IMR-90 (cell line): ENCODE measurements around the gene ZNF285. TPM values are rescaled to one million over a fixed set of nuclear protein-coding genes. Genes with fewer than 3 reads are reported as not detected.

Source experiments
- ATAC-seq: fragments of 200-7000 bp; cut with Tn5 transposase; 2 replicates; pipeline ENCODE4 v1.9.1; 2020; ENCODE audit warnings: low read depth, mild to moderate bottlenecking, moderate library complexity
- BruUV-seq: library from RNA; stranded (reverse); fragments of 400-500 nt; replicated peaks from 2 replicates; lab custom pipeline; 2021; lab: Mats Ljungman, UMichigan
- CTCF ChIA-PET: fragments of 300-600 bp; formaldehyde crosslinking; extraction: SDS; loops from one replicate; lab custom pipeline; 2021; ENCODE audit warnings: antibody characterized with exemption; lab: Yijun Ruan, JAX
- POLR2A ChIA-PET: fragments of 300-600 bp; sonication (Branson Sonifier 250); formaldehyde crosslinking; loops from one replicate; lab custom pipeline; 2022; ENCODE audit warnings: antibody characterized with exemption; ENCODE audit not compliant: unreplicated experiment; lab: Charles Lee
- DNase-seq: peaks from one replicate; pipeline ENCODE4 v3.0.0; 2013
- H2AFZ ChIP-seq: replicated peaks from 2 replicates; pipeline ENCODE3; 2013; ENCODE audit warnings: low read length, mild to moderate bottlenecking; ENCODE audit not compliant: poor library complexity
- H2AK5ac ChIP-seq: 2 replicates; pipeline ENCODE4 v1.6.1; 2013; ENCODE audit warnings: low read depth, low read length, inconsistent platforms
- H2AK9ac ChIP-seq: replicated peaks from 2 replicates; pipeline ENCODE3; 2013; ENCODE audit warnings: mild to moderate bottlenecking, low read depth, low read length, moderate library complexity; ENCODE audit not compliant: poor library complexity
- H2BK120ac ChIP-seq: 2 replicates; pipeline ENCODE4 v1.6.1; 2013; ENCODE audit warnings: low read depth, low read length, inconsistent platforms
- H2BK15ac ChIP-seq: 3 replicates; pipeline ENCODE4 v1.6.1; 2013; ENCODE audit warnings: low read depth, low read length, inconsistent platforms
- H2BK20ac ChIP-seq: 2 replicates; pipeline ENCODE4 v1.6.1; 2013; ENCODE audit warnings: low read depth, mild to moderate bottlenecking, inconsistent platforms, low read length, moderate library complexity
- H2BK5ac ChIP-seq: 2 replicates; pipeline ENCODE4 v1.6.1; 2013; ENCODE audit warnings: mild to moderate bottlenecking, low read depth, low read length, inconsistent platforms; ENCODE audit not compliant: poor library complexity, severe bottlenecking
- H3K14ac ChIP-seq: replicated peaks from 2 replicates; pipeline ENCODE4 v1.6.1; 2013; ENCODE audit warnings: low read depth, low read length, inconsistent platforms
- H3K18ac ChIP-seq: 2 replicates; pipeline ENCODE4 v1.6.1; 2013; ENCODE audit warnings: low read depth, low read length, control low read depth
- H3K23ac ChIP-seq: 2 replicates; pipeline ENCODE4 v1.6.1; 2013; ENCODE audit warnings: low read depth, low read length, inconsistent platforms
- H3K27ac ChIP-seq: 2 replicates; pipeline ENCODE4 v1.5.1; 2013; ENCODE audit warnings: mild to moderate bottlenecking, control low read depth, low read length; ENCODE audit not compliant: insufficient read depth
- H3K27me3 ChIP-seq: 2 replicates; pipeline ENCODE4 v1.6.1; 2013; ENCODE audit warnings: low read length; ENCODE audit not compliant: control insufficient read depth, insufficient read depth
- H3K36me3 ChIP-seq: 2 replicates; pipeline ENCODE4 v1.6.1; 2013; ENCODE audit warnings: low read length, mixed read lengths; ENCODE audit not compliant: control insufficient read depth, insufficient read depth
- H3K4ac ChIP-seq: 2 replicates; pipeline ENCODE4 v1.6.1; 2013; ENCODE audit warnings: low read depth, low read length, inconsistent platforms
- H3K4me1 ChIP-seq: 2 replicates; pipeline ENCODE4 v1.6.1; 2013; ENCODE audit warnings: low read length, mixed read lengths; ENCODE audit not compliant: control insufficient read depth, insufficient read depth
- H3K4me2 ChIP-seq: 2 replicates; pipeline ENCODE4 v1.6.1; 2013; ENCODE audit warnings: low read depth, mild to moderate bottlenecking, control low read depth, low read length, moderate library complexity
- H3K4me3 ChIP-seq: 2 replicates; pipeline ENCODE4 v1.5.1; 2013; ENCODE audit warnings: low read depth, mild to moderate bottlenecking, control low read depth, low read length, moderate library complexity; ENCODE audit not compliant: insufficient read depth
- H3K56ac ChIP-seq: 2 replicates; pipeline ENCODE4 v1.6.1; 2013; ENCODE audit warnings: low read length, inconsistent platforms; ENCODE audit not compliant: insufficient read depth; ENCODE audit errors: extremely low read depth
- H3K79me1 ChIP-seq, 2 experiments: 2 replicates each; pipeline ENCODE4 v1.6.1; 2013; ENCODE audit warnings: low read length in 2 of 2, inconsistent platforms in 1 of 2, low read depth in 1 of 2
- H3K9ac ChIP-seq: 2 replicates; pipeline ENCODE4 v1.6.1; 2013; ENCODE audit warnings: low read depth, low read length, control low read depth
- H3K9me1 ChIP-seq: 2 replicates; pipeline ENCODE4 v1.6.1; 2013; ENCODE audit warnings: low read length, inconsistent platforms; ENCODE audit not compliant: insufficient read depth
- H3K9me3 ChIP-seq: 2 replicates; pipeline ENCODE4 v1.6.1; 2013; ENCODE audit warnings: low read length; ENCODE audit not compliant: control insufficient read depth, insufficient read depth
- H4K20me1 ChIP-seq: 2 replicates; pipeline ENCODE4 v1.6.1; 2013; ENCODE audit warnings: low read length, inconsistent platforms; ENCODE audit not compliant: insufficient read depth
- H4K5ac ChIP-seq: 2 replicates; pipeline ENCODE4 v1.6.1; 2013; ENCODE audit warnings: mild to moderate bottlenecking, low read depth, low read length, control low read depth
- H4K8ac ChIP-seq, 2 experiments: 2 replicates each; pipeline ENCODE4 v1.6.1; 2013; ENCODE audit warnings: low read depth in 2 of 2, low read length in 2 of 2, control low read depth in 1 of 2, inconsistent platforms in 1 of 2
- H4K91ac ChIP-seq: 2 replicates; pipeline ENCODE4 v1.6.1; 2013; ENCODE audit warnings: low read depth, low read length, inconsistent platforms; ENCODE audit not compliant: insufficient read depth
- BHLHE40 ChIP-seq: fragments of 150-350 bp; IDR thresholded peaks from 2 replicates; pipeline ENCODE4 v1.6.1; 2016; ENCODE audit warnings: mild to moderate bottlenecking, low read depth, low read length
- CEBPB ChIP-seq: IDR thresholded peaks from 2 replicates; pipeline ENCODE4 v1.6.1; 2012; ENCODE audit warnings: low read depth, low read length, improper control_type of control experiment
- CHD1 ChIP-seq: IDR thresholded peaks from 2 replicates; pipeline ENCODE4 v1.6.1; 2012; ENCODE audit warnings: low read depth, low read length, improper control_type of control experiment
- FOS ChIP-seq: fragments of 150-350 bp; IDR thresholded peaks from 2 replicates; pipeline ENCODE4 v1.6.1; 2016; ENCODE audit warnings: low read depth, low read length
- MAFK ChIP-seq: IDR thresholded peaks from 2 replicates; pipeline ENCODE4 v1.6.1; 2012; ENCODE audit warnings: low read depth, low read length, improper control_type of control experiment
- MAZ ChIP-seq: IDR thresholded peaks from 2 replicates; pipeline ENCODE4 v1.6.1; 2012; ENCODE audit warnings: low read depth, mild to moderate bottlenecking, low read length, improper control_type of control experiment, moderate library complexity, borderline replicate concordance
- MXI1 ChIP-seq: IDR thresholded peaks from 2 replicates; pipeline ENCODE4 v1.6.1; 2012; ENCODE audit warnings: low read depth, mild to moderate bottlenecking, low read length, moderate library complexity, borderline replicate concordance
- NFE2L2 ChIP-seq: fragments of 150-350 bp; IDR thresholded peaks from 2 replicates; pipeline ENCODE4 v1.6.1; 2016; ENCODE audit warnings: low read depth, mild to moderate bottlenecking, low read length
- POLR2A ChIP-seq: IDR thresholded peaks from 2 replicates; pipeline ENCODE4 v1.6.1; 2012; ENCODE audit warnings: mild to moderate bottlenecking, low read depth, low read length
- RAD21 ChIP-seq: IDR thresholded peaks from 2 replicates; pipeline ENCODE4 v1.6.1; 2012; ENCODE audit warnings: low read length, improper control_type of control experiment
- RCOR1 ChIP-seq: IDR thresholded peaks from 2 replicates; pipeline ENCODE4 v1.6.1; 2012; ENCODE audit warnings: mild to moderate bottlenecking, low read length, improper control_type of control experiment; ENCODE audit not compliant: insufficient replicate concordance
- RFX5 ChIP-seq: IDR thresholded peaks from 2 replicates; pipeline ENCODE4 v1.8.0; 2012; ENCODE audit warnings: low read depth, mild to moderate bottlenecking, low read length, moderate library complexity
- SMC3 ChIP-seq: fragments of 150-350 bp; IDR thresholded peaks from 2 replicates; pipeline ENCODE4 v1.6.1; 2016; ENCODE audit warnings: low read depth, mild to moderate bottlenecking, antibody characterized with exemption, low read length, moderate library complexity
- WGBS, 2 experiments: methylation state at CpG; one replicate each; pipeline versions ENCODE4 v1.1.5 to v1.1.7; 2013; ENCODE audit warnings: missing lambda C conversion rate in 2 of 2; ENCODE audit not compliant: insufficient read length in 1 of 2; ENCODE audit errors: extremely low coverage in 2 of 2; 5-methylcytosine and 5-hydroxymethylcytosine counted together
- dilution Hi-C: fragments of 300-500 bp; cut with HindIII; formaldehyde crosslinking; loops from one replicate; pipeline ENCODE4 v1.14.3; 2018; ENCODE audit warnings: low sequenced_read_pairs; ENCODE audit not compliant: unreplicated experiment
- in situ Hi-C: fragments of 300-500 bp; cut with MboI; formaldehyde crosslinking; loops from 3 replicates; pipeline ENCODE4 v1.14.3; 2019; ENCODE audit warnings: low sequenced_read_pairs, inconsistent platforms, mixed read lengths
- intact Hi-C: fragments of 100-400 bp; cut with micrococcal nuclease; formaldehyde crosslinking; loops from 2 replicates; pipeline ENCODE4 v1.10.0; 2022
- polyA plus RNA-seq, 3 experiments: library from polyadenylated mRNA; depleted of rRNA; stranded (reverse); fragments of >200 nt; gene quantifications; 2 replicates each; pipeline ENCODE4 v1.2.3, GENCODE V29; 2012; ENCODE audit warnings: low replicate concordance in 1 of 3
- total RNA-seq: library from RNA; depleted of rRNA; stranded (reverse); fragments of >200 nt; gene quantifications from 2 replicates; pipeline ENCODE4 v1.2.3, GENCODE V29; 2012
- TF ChIP-seq, protein P1 (sequence below): fragments of 150-350 bp; IDR thresholded peaks from 2 replicates; pipeline ENCODE4 v1.6.1; 2017; ENCODE audit warnings: mild to moderate bottlenecking, antibody characterized with exemption, low read length, low read depth
- TF ChIP-seq, protein P2 (sequence below): fragments of 150-350 bp; IDR thresholded peaks from 2 replicates; pipeline ENCODE4 v1.6.1; 2016; ENCODE audit warnings: low read depth, mild to moderate bottlenecking, low read length, moderate library complexity, borderline replicate concordance
- TF ChIP-seq, protein P3 (sequence below): conservative IDR thresholded peaks from 2 replicates; pipeline ENCODE4 v1.5.1; 2012; ENCODE audit warnings: mild to moderate bottlenecking, low read depth, low read length, improper control_type of control experiment

Gene ZNF285
- total and polyA plus RNA-seq, 2 of the 4 experiments (the other 2 are of a cell fraction), result 1.4 to 5.9 TPM

DNA sequence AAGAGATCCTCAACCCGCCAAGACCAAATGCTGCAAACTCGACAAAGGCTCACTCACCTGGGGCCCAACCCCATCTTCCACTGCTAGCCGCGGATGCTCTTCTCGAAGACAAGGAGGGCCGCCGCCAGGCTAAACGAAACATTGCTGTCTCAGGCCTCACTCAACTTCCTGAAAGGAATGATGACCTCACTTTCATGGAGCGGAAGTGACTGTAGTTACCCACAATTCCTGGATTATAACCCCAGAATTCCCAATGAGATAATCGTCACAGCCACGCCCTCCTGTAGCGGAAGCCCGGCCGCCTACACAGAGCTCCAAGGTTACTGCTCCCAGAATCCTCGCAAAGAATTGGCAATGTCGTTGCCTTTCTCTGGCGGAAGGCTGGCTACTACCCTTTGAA lies 34.4 kb downstream of the ZNF285 start:
- no peak overlapping the region for H4K91ac ChIP-seq
- dilution Hi-C loops, result no loop called here
- no peaks in the 10 kb centered on the region; the same call in 1 of the 2 replicates for H3K9me3 ChIP-seq
- H2BK20ac ChIP-seq, result no peak overlapping the region
- CTCF ChIA-PET, result no interaction called here
- no peaks in the 10 kb centered on the region for H4K20me1 ChIP-seq
- ATAC-seq (no peak), DNase-seq (no peak)
- H3K56ac ChIP-seq, result no peak overlapping the region
- no peak overlapping the region for H2AFZ ChIP-seq
- no peak overlapping the region for H4K8ac ChIP-seq
- no peak overlapping the region for H3K27ac ChIP-seq
- no peak overlapping the region for H3K4me3 ChIP-seq
- TF ChIP-seq, protein P1, sequence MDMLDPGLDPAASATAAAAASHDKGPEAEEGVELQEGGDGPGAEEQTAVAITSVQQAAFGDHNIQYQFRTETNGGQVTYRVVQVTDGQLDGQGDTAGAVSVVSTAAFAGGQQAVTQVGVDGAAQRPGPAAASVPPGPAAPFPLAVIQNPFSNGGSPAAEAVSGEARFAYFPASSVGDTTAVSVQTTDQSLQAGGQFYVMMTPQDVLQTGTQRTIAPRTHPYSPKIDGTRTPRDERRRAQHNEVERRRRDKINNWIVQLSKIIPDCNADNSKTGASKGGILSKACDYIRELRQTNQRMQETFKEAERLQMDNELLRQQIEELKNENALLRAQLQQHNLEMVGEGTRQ, result no peak
- TF ChIP-seq FOS, result no peak
- TF ChIP-seq MAZ, result no peak
- no peak for TF ChIP-seq RAD21
- TF ChIP-seq SMC3, result no peak
- no peak for TF ChIP-seq MXI1
- no peak for TF ChIP-seq MAFK
- TF ChIP-seq BHLHE40, result no peak
- TF ChIP-seq CEBPB, result no peak
- TF ChIP-seq RFX5, result no peak
- TF ChIP-seq CHD1, result no peak
- TF ChIP-seq, protein P2, sequence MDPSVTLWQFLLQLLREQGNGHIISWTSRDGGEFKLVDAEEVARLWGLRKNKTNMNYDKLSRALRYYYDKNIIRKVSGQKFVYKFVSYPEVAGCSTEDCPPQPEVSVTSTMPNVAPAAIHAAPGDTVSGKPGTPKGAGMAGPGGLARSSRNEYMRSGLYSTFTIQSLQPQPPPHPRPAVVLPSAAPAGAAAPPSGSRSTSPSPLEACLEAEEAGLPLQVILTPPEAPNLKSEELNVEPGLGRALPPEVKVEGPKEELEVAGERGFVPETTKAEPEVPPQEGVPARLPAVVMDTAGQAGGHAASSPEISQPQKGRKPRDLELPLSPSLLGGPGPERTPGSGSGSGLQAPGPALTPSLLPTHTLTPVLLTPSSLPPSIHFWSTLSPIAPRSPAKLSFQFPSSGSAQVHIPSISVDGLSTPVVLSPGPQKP, result no peak
- TF ChIP-seq, protein P3, sequence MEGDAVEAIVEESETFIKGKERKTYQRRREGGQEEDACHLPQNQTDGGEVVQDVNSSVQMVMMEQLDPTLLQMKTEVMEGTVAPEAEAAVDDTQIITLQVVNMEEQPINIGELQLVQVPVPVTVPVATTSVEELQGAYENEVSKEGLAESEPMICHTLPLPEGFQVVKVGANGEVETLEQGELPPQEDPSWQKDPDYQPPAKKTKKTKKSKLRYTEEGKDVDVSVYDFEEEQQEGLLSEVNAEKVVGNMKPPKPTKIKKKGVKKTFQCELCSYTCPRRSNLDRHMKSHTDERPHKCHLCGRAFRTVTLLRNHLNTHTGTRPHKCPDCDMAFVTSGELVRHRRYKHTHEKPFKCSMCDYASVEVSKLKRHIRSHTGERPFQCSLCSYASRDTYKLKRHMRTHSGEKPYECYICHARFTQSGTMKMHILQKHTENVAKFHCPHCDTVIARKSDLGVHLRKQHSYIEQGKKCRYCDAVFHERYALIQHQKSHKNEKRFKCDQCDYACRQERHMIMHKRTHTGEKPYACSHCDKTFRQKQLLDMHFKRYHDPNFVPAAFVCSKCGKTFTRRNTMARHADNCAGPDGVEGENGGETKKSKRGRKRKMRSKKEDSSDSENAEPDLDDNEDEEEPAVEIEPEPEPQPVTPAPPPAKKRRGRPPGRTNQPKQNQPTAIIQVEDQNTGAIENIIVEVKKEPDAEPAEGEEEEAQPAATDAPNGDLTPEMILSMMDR, result no peak
- TF ChIP-seq RCOR1, result no peak
- no peak for TF ChIP-seq NFE2L2
- TF ChIP-seq POLR2A, result no peak
- H3K27me3 ChIP-seq, result no peaks in the 10 kb centered on the region
- no peak overlapping the region for H4K5ac ChIP-seq
- no peaks in the 10 kb centered on the region for H3K9me1 ChIP-seq
- POLR2A ChIA-PET, result no interaction called here
- no peak overlapping the region for H3K23ac ChIP-seq
- no peak overlapping the region for H2BK120ac ChIP-seq
- H3K4me2 ChIP-seq, result no peak overlapping the region
- in situ Hi-C loops, result no loop called here
- no peak overlapping the region for H3K4ac ChIP-seq
- H2AK5ac ChIP-seq, result no peak overlapping the region
- H3K36me3 ChIP-seq, result no peaks in the 10 kb centered on the region
- H3K18ac ChIP-seq, result no peak overlapping the region
- 81% methylated on average over 5 of the region's 17 CpGs; no CpG with 5 or more reads in 1 of the 2 experiments for WGBS, 2 experiments
- no TSS peak for BruUV-seq
- H3K9ac ChIP-seq, result no peak overlapping the region
- H2BK5ac ChIP-seq, result no peak overlapping the region
- intact Hi-C loops, result no loop called here
- H3K14ac ChIP-seq, result no peak overlapping the region
- H3K79me1 ChIP-seq, result no peaks in the 10 kb centered on the region
- no peak overlapping the region for H2AK9ac ChIP-seq
- no peak overlapping the region for H2BK15ac ChIP-seq
- H3K4me1 ChIP-seq, result no peaks in the 10 kb centered on the region
